Measurements from ENCODE around the gene BRMS1.

DNA sequence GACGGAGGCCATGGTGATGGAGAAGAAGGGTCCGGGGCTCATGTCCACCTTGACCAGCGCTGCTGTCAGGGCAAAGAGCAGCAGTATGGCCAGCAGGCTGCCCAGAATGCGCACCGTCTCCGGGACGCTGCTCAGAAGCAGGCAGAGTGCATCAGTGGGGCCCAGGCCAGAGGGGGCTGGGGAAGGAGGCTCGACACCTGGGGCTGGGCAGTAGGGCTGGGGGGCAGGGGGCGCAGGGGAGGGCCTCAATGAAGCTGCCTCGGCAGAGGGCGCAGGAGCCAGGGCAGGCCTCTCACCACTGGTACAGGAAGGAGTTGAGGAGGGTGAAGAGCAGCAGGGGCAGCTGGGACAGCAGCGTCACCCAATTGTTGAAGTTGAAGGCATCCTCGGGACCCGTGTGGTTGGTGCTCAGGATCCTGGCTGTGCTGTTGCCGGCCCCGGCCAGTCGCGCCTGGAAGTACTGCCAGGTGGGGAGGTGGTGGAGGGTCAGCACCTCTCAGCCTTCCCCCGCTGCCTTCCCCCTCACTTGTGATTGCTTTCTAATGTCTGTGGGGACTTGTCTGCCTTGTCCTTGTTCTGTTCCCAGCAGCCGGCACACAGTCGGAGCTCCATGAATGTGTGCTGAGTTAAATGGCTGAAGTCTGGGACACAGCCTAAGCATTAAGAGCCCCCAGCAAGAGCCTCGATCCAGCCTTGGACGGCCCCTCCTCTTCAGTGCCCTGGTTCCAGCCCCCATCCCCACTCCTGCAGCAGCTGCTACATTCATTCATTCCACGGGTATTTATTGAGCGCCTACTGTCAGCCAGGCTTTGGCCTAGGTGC lies 24.4 kb upstream of the BRMS1 start:
- TF ChIP-seq, protein P1, sequence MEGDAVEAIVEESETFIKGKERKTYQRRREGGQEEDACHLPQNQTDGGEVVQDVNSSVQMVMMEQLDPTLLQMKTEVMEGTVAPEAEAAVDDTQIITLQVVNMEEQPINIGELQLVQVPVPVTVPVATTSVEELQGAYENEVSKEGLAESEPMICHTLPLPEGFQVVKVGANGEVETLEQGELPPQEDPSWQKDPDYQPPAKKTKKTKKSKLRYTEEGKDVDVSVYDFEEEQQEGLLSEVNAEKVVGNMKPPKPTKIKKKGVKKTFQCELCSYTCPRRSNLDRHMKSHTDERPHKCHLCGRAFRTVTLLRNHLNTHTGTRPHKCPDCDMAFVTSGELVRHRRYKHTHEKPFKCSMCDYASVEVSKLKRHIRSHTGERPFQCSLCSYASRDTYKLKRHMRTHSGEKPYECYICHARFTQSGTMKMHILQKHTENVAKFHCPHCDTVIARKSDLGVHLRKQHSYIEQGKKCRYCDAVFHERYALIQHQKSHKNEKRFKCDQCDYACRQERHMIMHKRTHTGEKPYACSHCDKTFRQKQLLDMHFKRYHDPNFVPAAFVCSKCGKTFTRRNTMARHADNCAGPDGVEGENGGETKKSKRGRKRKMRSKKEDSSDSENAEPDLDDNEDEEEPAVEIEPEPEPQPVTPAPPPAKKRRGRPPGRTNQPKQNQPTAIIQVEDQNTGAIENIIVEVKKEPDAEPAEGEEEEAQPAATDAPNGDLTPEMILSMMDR (IDR thresholded peaks at IDR 0.05) = no peak
- TF ChIP-seq EZH2 (IDR thresholded peaks at IDR 0.05) = no peak
